Erythroblast (primary cell): ENCODE data around the gene ADAMTS7.

Source experiments
- GATA1 ChIP-seq: IDR thresholded peaks from 2 replicates; pipeline ENCODE4 v1.6.1; 2011; ENCODE audit warnings: low read depth, mild to moderate bottlenecking, control low read depth, low read length, moderate library complexity
- POLR2A ChIP-seq: IDR thresholded peaks from 2 replicates; pipeline ENCODE4 v1.6.1; 2011; ENCODE audit warnings: mild to moderate bottlenecking, low read length

- no peak for TF ChIP-seq POLR2A
- no peak for TF ChIP-seq GATA1
Observed at GRCh38 chr15:78797951-78798350, 13.3 kb downstream of the ADAMTS7 start.
